Activated CD8-positive, alpha-beta memory T cell treated with anti-CD3 and anti-CD28 coated beads for 36 hours (primary cell): ENCODE measurements around the gene ST8SIA5. TPM values are rescaled to one million over a fixed set of nuclear protein-coding genes. Genes with fewer than 3 reads are reported as not detected.

Experiments
- CTCF ChIA-PET: fragments of 350-600 bp; sonication (Branson Sonifier 250); formaldehyde crosslinking; loops from one replicate; lab custom pipeline; 2021; ENCODE audit warnings: antibody characterized with exemption; lab: Charles Lee
- POLR2A ChIA-PET: fragments of 350-600 bp; sonication (Branson Sonifier 250); formaldehyde crosslinking; loops from one replicate; lab custom pipeline; 2021; ENCODE audit warnings: antibody characterized with exemption; lab: Charles Lee
- total RNA-seq, 2 experiments: library from RNA; stranded (reverse); gene quantifications; one replicate each; pipeline ENCODE4 v1.2.3, GENCODE V29; 2021

Gene ST8SIA5
- total RNA-seq, 2 experiments from 2014 or later: not detected

- ChIA-PET CTCF (no interaction called here), POLR2A (no interaction called here)
Observed at GRCh38 chr18:46619559-46619958, 137.3 kb downstream of the ST8SIA5 start.

Other genes starting within 250 kb of the ST8SIA5 start
- not detected for gene LOXHD1, start 99.8 kb downstream of the ST8SIA5 start, total RNA-seq
- 10 to 100 TPM; 27.0 to 29.4 TPM for gene PIAS2, start 160.5 kb upstream of the ST8SIA5 start, total RNA-seq
- under 1 TPM; 0.32 to 0.82 TPM for gene KATNAL2, start 160.5 kb upstream of the ST8SIA5 start, total RNA-seq